Measurements from ENCODE around the gene ACSM3. TPM values are rescaled to one million over a fixed set of nuclear protein-coding genes. Genes with fewer than 3 reads are reported as not detected.

The ACSM3 gene
- total and polyA plus RNA-seq, 4 donors: 10.3 to 48.6 (median 27.3) TPM

DNA sequence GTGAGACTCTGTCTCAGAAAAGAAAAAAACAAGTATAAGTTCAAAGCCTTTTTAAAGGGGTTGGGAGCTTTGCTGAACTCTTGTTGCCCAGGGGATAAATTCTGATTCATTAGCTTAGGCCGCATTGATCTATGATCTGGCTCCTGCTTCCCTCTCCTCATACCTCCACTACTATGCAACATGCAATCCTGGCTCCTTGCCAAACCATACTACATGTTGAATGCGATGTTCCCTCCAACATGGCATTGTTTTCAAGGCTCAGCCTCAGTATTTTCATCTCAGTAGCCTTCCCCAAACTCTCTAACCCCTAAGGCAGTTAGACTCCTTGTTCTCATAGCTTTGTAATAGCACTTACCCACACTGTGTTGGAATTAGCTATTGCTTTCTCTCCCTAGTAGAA lies 48.7 kb downstream of the ACSM3 start:
- TF ChIP-seq, protein P1, sequence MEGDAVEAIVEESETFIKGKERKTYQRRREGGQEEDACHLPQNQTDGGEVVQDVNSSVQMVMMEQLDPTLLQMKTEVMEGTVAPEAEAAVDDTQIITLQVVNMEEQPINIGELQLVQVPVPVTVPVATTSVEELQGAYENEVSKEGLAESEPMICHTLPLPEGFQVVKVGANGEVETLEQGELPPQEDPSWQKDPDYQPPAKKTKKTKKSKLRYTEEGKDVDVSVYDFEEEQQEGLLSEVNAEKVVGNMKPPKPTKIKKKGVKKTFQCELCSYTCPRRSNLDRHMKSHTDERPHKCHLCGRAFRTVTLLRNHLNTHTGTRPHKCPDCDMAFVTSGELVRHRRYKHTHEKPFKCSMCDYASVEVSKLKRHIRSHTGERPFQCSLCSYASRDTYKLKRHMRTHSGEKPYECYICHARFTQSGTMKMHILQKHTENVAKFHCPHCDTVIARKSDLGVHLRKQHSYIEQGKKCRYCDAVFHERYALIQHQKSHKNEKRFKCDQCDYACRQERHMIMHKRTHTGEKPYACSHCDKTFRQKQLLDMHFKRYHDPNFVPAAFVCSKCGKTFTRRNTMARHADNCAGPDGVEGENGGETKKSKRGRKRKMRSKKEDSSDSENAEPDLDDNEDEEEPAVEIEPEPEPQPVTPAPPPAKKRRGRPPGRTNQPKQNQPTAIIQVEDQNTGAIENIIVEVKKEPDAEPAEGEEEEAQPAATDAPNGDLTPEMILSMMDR (IDR thresholded peaks at IDR 0.05; ENCODE audit: control extremely low read depth, extremely low read depth): no peak

DNA sequence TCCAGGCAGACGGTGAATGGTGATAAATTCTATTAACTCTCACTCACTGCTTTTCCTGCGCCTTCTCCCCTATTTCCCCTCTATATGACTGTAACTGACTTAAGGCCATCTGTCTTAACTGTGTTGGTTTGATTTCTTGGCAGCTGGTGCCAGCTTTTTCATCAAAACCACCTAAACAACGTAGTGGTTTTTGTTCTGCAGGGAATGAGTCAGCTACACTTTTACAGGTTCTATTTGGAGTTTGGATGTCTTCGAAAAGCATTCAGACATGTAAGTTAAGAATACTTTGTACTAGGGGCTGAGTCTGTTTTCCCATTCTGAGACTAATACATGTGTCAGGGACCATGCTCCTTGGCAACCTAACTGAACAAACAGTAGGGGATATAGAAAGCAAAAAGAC lies 51.0 kb downstream of the ACSM3 start:
- 51 to 78% methylated on average over 4 of the region's 4 CpGs for WGBS, 2 donors
- Histone ChIP-seq H3K9ac (ENCODE audit: insufficient read depth in 1 of 2, low read length in 2 of 2) (no peak overlapping the region), H3K9me3 (ENCODE audit: control insufficient read depth in 4 of 4, insufficient read depth in 3 of 4, low read length in 3 of 4) (no peaks in the 10 kb centered on the region), H3K4me1 (ENCODE audit: control insufficient read depth in 5 of 5, insufficient read depth in 5 of 5, low read length in 5 of 5) (peaks cover 0 to 3% (median 0%) of the 10 kb centered on the region in 5 donors), H3K4me3 (no peak overlapping the region), H3K27me3 (ENCODE audit: control insufficient read depth in 3 of 3, insufficient read depth in 3 of 3, low read length in 2 of 3) (no peaks in the 10 kb centered on the region), H3K27ac (ENCODE audit: low read depth in 1 of 2, low read length in 1 of 2) (no peak overlapping the region), H3K36me3 (ENCODE audit: control insufficient read depth in 4 of 4, insufficient read depth in 4 of 4, low read length in 4 of 4) (peaks cover 0 to 19% (median 8%) of the 10 kb centered on the region in 4 donors)
- DNase-seq (no peak), ATAC-seq (ENCODE audit: insufficient read depth, low FRiP score) (no peak)
- TF ChIP-seq, protein P1 (IDR thresholded peaks at IDR 0.05; ENCODE audit: control extremely low read depth, extremely low read depth): no peak

More for the DNA sequence above, 48.7 kb downstream of the ACSM3 start:
- H3K9me3 ChIP-seq (ENCODE audit: control insufficient read depth in 4 of 4, insufficient read depth in 3 of 4, low read length in 3 of 4): no peaks in the 10 kb centered on the region
- no peak overlapping the region for H3K9ac ChIP-seq (ENCODE audit: insufficient read depth in 1 of 2, low read length in 2 of 2)
- H3K36me3 ChIP-seq (ENCODE audit: control insufficient read depth in 4 of 4, insufficient read depth in 4 of 4, low read length in 4 of 4): peaks cover 0 to 14% (median 5%) of the 10 kb centered on the region in 4 donors
- DNase-seq (no peak), ATAC-seq (ENCODE audit: insufficient read depth, low FRiP score) (no peak)
- no peak overlapping the region for H3K4me3 ChIP-seq
- WGBS, 2 donors: 74 to 81% methylated on average over 2 of the region's 2 CpGs
- H3K27ac ChIP-seq (ENCODE audit: low read depth in 1 of 2, low read length in 1 of 2): no peak overlapping the region
- H3K4me1 ChIP-seq (ENCODE audit: control insufficient read depth in 5 of 5, insufficient read depth in 5 of 5, low read length in 5 of 5): peaks cover 0 to 3% (median 0%) of the 10 kb centered on the region in 5 donors
- H3K27me3 ChIP-seq (ENCODE audit: control insufficient read depth in 3 of 3, insufficient read depth in 3 of 3, low read length in 2 of 3): no peaks in the 10 kb centered on the region

- Histone ChIP-seq H3K36me3 (ENCODE audit: control insufficient read depth in 4 of 4, insufficient read depth in 4 of 4, low read length in 4 of 4) (peaks cover 0 to 27% (median 11%) of the 10 kb centered on the region in 4 donors), H3K9me3 (ENCODE audit: control insufficient read depth in 4 of 4, insufficient read depth in 3 of 4, low read length in 3 of 4) (no peaks in the 10 kb centered on the region), H3K4me3 (no peak overlapping the region), H3K4me1 (ENCODE audit: control insufficient read depth in 5 of 5, insufficient read depth in 5 of 5, low read length in 5 of 5) (no peaks in the 10 kb centered on the region), H3K27ac (ENCODE audit: low read depth in 1 of 2, low read length in 1 of 2) (no peak overlapping the region), H3K27me3 (ENCODE audit: control insufficient read depth in 3 of 3, insufficient read depth in 3 of 3, low read length in 2 of 3) (no peaks in the 10 kb centered on the region), H3K9ac (ENCODE audit: insufficient read depth in 1 of 2, low read length in 2 of 2) (no peak overlapping the region)
- ATAC-seq (ENCODE audit: insufficient read depth, low FRiP score): no peak
- TF ChIP-seq, protein P1 (IDR thresholded peaks at IDR 0.05; ENCODE audit: control extremely low read depth, extremely low read depth): no peak
- DNase-seq: no peak
- WGBS, 2 donors: 96 to 98% methylated on average over 4 of the region's 4 CpGs
Observed at GRCh38 chr16:20818929-20819585, 55.2 kb downstream of the ACSM3 start.
